K562 (cell line): Measurements from ENCODE around the gene LY6G5B. TPM values are rescaled to one million over a fixed set of nuclear protein-coding genes. Genes with fewer than 3 reads are reported as not detected.
A peak's percentile ranks its signal among the peaks of the same experiment; 100 is the strongest.

Experiments used
- BCL6 ChIP-seq: fragments of 250-450 bp; sonication (Bioruptor Pico); IDR thresholded peaks from 2 replicates; pipeline ENCODE4 v1.4.0; 2020
- CBFA2T3 ChIP-seq: fragments of 450-650 bp; IDR thresholded peaks from 2 replicates; pipeline ENCODE4 v1.6.1; 2017
- CBX2 ChIP-seq: fragments of 200-600 bp; sonication (generic); IDR thresholded peaks from one replicate; pipeline ENCODE4 v1.6.1; 2012; ENCODE audit warnings: mild to moderate bottlenecking, low read length, inconsistent platforms; ENCODE audit not compliant: insufficient read depth, poor library complexity, severe bottlenecking
- DACH1 ChIP-seq: fragments of 450-650 bp; IDR thresholded peaks from 2 replicates; pipeline ENCODE4 v1.6.1; 2018; ENCODE audit not compliant: partially characterized antibody
- E4F1 ChIP-seq: fragments of 250-450 bp; sonication (Bioruptor Pico); IDR thresholded peaks from 2 replicates; pipeline ENCODE4 v1.5.0; 2021; ENCODE audit warnings: mild to moderate bottlenecking, borderline replicate concordance
- HNRNPH1 ChIP-seq: fragments of 200-400 bp; formaldehyde crosslinking; optimal IDR thresholded peaks from 2 replicates; pipeline ENCODE3; 2017; ENCODE audit warnings: low read depth, mild to moderate bottlenecking, low read length, moderate library complexity
- KDM5B ChIP-seq: fragments of 200-600 bp; sonication (generic); IDR thresholded peaks from 2 replicates; pipeline ENCODE4 v1.6.1; 2012; ENCODE audit warnings: low read depth, mild to moderate bottlenecking, moderate library complexity, low read length, control low read depth, inconsistent platforms; ENCODE audit not compliant: insufficient replicate concordance
- RAD51 ChIP-seq: fragments of 450-650 bp; IDR thresholded peaks from 2 replicates; pipeline ENCODE4 v1.7.1; 2016; ENCODE audit warnings: low read depth, mild to moderate bottlenecking, borderline replicate concordance
- RFX5 ChIP-seq: IDR thresholded peaks from 2 replicates; pipeline ENCODE4 v1.6.1; 2011; ENCODE audit warnings: low read depth, mild to moderate bottlenecking, improper control_type of control experiment, low read length
- RNF2 ChIP-seq: sonication (generic); IDR thresholded peaks from 2 replicates; pipeline ENCODE4 v1.6.1; 2016
- SNRNP70 ChIP-seq: fragments of 200-400 bp; formaldehyde crosslinking; optimal IDR thresholded peaks from 2 replicates; pipeline ENCODE3; 2017; ENCODE audit warnings: low read depth, low read length
- STAT5A ChIP-seq: IDR thresholded peaks from 2 replicates; pipeline ENCODE4 v1.6.1; 2012; ENCODE audit warnings: low read length, inconsistent platforms, borderline replicate concordance
- TARDBP ChIP-seq: fragments of 450-650 bp; IDR thresholded peaks from 2 replicates; pipeline ENCODE4 v1.6.1; 2016
- TCF7 ChIP-seq: sonication (generic); IDR thresholded peaks from 2 replicates; pipeline ENCODE4 v1.6.1; 2016; ENCODE audit warnings: antibody characterized with exemption, borderline replicate concordance
- YBX1 ChIP-seq: fragments of 450-650 bp; IDR thresholded peaks from 2 replicates; pipeline ENCODE4 v1.7.1; 2016; ENCODE audit warnings: mild to moderate bottlenecking
- ZFP30 ChIP-seq: fragments of 250-450 bp; sonication (Bioruptor Pico); IDR thresholded peaks from 2 replicates; pipeline ENCODE4 v1.8.0; 2022; ENCODE audit warnings: moderate library complexity, mild to moderate bottlenecking, inconsistent platforms, borderline replicate concordance
- ZFX ChIP-seq: sonication (generic); formaldehyde crosslinking; IDR thresholded peaks from 2 replicates; pipeline ENCODE4 v1.8.0; 2022; ENCODE audit warnings: mild to moderate bottlenecking, missing genetic modification reagents, moderate library complexity
- ZNF143 ChIP-seq: sonication (generic); formaldehyde crosslinking; IDR thresholded peaks from 2 replicates; pipeline ENCODE4 v1.9.0; 2022; ENCODE audit warnings: mild to moderate bottlenecking, missing genetic modification reagents
- ZNF184 ChIP-seq: sonication (generic); formaldehyde crosslinking; IDR thresholded peaks from 2 replicates; pipeline ENCODE4 v1.5.0; 2020; ENCODE audit warnings: missing genetic modification reagents
- ZNF282 ChIP-seq: sonication (generic); formaldehyde crosslinking; IDR thresholded peaks from 2 replicates; pipeline ENCODE4 v1.8.1; 2023; ENCODE audit warnings: missing genetic modification reagents
- ZNF311 ChIP-seq: fragments of 250-450 bp; sonication (Bioruptor Pico); IDR thresholded peaks from 2 replicates; pipeline ENCODE4 v1.4.0; 2020; ENCODE audit warnings: mild to moderate bottlenecking, moderate library complexity
- ZNF785 ChIP-seq: fragments of 250-450 bp; sonication (Bioruptor Pico); IDR thresholded peaks from 2 replicates; pipeline ENCODE4 v1.4.0; 2020; ENCODE audit warnings: mild to moderate bottlenecking
- ZZZ3 ChIP-seq: fragments of 450-650 bp; IDR thresholded peaks from 2 replicates; pipeline ENCODE4 v1.6.1; 2016; ENCODE audit warnings: antibody characterized with exemption, mild to moderate bottlenecking, moderate library complexity
- polyA plus RNA-seq, 8 experiments: library from polyadenylated mRNA; depleted of rRNA in 4 of 8; stranded (reverse) in 5 of 8; unstranded in 3 of 8; fragments of >200 nt; fragmentation: Nextera tagmentation in 2 of 8; fragmentation: Illumina TruSeq in 1 of 8; extraction: Ambion mirVana in 2 of 8; extraction: Trizol in 1 of 8; gene quantifications; 2 replicates each; pipeline versions ENCODE4 v1.2.1 to v1.2.3, GENCODE V29; 2011 to 2014; ENCODE audit warnings: inconsistent platforms in 1 of 8, missing spikeins in 1 of 8
- total RNA-seq, 7 experiments: library from RNA; depleted of rRNA in 6 of 7; stranded (reverse); fragments of >200 nt in 6 of 7; fragmentation: Illumina TruSeq in 2 of 7; extraction: Trizol in 2 of 7; gene quantifications; 2 replicates each; pipeline versions ENCODE4 v1.2.1 to v1.2.3, GENCODE V29; 2011 to 2021; ENCODE audit warnings: low replicate concordance in 1 of 7
- TF ChIP-seq, protein P1 (sequence below): sonication (generic); formaldehyde crosslinking; IDR thresholded peaks from 2 replicates; pipeline ENCODE4 v1.8.1; 2023; ENCODE audit warnings: mild to moderate bottlenecking, missing genetic modification reagents
- TF ChIP-seq, protein P2 (sequence below): fragments of 250-450 bp; sonication (Bioruptor Pico); IDR thresholded peaks from 2 replicates; pipeline ENCODE4 v1.5.0; 2021

The LY6G5B gene
- total and polyA plus RNA-seq, 9 of the 15 experiments (the other 6 are each of a cell fraction or from before 2014, with no cell fraction given) = 6.0 to 27.0 (median 7.5) TPM

- TF ChIP-seq ZNF143 (CRISPR knock-in tag) (no peak), KDM5B (peak; percentile 21), ZNF311 (CRISPR knock-in tag) (no peak), ZFP30 (no peak), STAT5A (peak; percentile 69), ZZZ3 (no peak), RNF2 (peak; percentile 10), HNRNPH1 (no peak), TCF7 (peak; percentile 95), SNRNP70 (no peak), RFX5 (no peak), E4F1 (CRISPR knock-in tag) (peak; percentile 15; the same call in 1 of the 2 replicates), CBX2 (no peak), TARDBP (peak; percentile 54; the same call in 1 of the 2 replicates), YBX1 (no peak), ZNF282 (CRISPR knock-in tag) (no peak), ZFX (CRISPR knock-in tag) (peak; percentile 38; the same call in 1 of the 2 replicates), CBFA2T3 (peak; percentile 96), DACH1 (peak; percentile 51), BCL6 (CRISPR knock-in tag) (no peak), ZNF184 (CRISPR knock-in tag) (no peak), RAD51 (0 out of 2 replicates have a peak, but pooled peaks have one; percentile 17), ZNF785 (no peak)
- TF ChIP-seq, protein P1, sequence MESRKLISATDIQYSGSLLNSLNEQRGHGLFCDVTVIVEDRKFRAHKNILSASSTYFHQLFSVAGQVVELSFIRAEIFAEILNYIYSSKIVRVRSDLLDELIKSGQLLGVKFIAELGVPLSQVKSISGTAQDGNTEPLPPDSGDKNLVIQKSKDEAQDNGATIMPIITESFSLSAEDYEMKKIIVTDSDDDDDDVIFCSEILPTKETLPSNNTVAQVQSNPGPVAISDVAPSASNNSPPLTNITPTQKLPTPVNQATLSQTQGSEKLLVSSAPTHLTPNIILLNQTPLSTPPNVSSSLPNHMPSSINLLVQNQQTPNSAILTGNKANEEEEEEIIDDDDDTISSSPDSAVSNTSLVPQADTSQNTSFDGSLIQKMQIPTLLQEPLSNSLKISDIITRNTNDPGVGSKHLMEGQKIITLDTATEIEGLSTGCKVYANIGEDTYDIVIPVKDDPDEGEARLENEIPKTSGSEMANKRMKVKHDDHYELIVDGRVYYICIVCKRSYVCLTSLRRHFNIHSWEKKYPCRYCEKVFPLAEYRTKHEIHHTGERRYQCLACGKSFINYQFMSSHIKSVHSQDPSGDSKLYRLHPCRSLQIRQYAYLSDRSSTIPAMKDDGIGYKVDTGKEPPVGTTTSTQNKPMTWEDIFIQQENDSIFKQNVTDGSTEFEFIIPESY (CRISPR knock-in tag) = peak; percentile 87; the same call in 1 of the 2 replicates
- TF ChIP-seq, protein P2, sequence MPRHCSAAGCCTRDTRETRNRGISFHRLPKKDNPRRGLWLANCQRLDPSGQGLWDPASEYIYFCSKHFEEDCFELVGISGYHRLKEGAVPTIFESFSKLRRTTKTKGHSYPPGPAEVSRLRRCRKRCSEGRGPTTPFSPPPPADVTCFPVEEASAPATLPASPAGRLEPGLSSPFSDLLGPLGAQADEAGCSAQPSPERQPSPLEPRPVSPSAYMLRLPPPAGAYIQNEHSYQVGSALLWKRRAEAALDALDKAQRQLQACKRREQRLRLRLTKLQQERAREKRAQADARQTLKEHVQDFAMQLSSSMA = no peak
Observed at GRCh38 chr6:31690231-31691077, 20.7 kb downstream of the LY6G5B start (continued).
